Kidney (tissue), 14 donors: ENCODE results near the gene ZNF775. TPM values are rescaled to one million over a fixed set of nuclear protein-coding genes. Genes with fewer than 3 reads are reported as not detected.

ENCODE experiments used
- DNase-seq, 5 donors: peaks; one replicate each; pipeline ENCODE4 v3.0.0-alpha.2; 2013 to 2020
- FAIRE-seq: peaks from 2 replicates; lab custom pipeline; 2012; peaks lifted over from hg19 to GRCh38; lab: Jason Lieb, UNC
- H3K27ac ChIP-seq, 2 donors: one replicate each; pipeline ENCODE4 v1.7.0; 2013; ENCODE audit warnings: low read depth in 2 of 2, low read length in 2 of 2, inconsistent platforms in 1 of 2
- H3K27me3 ChIP-seq: one replicate; pipeline ENCODE4 v1.7.1; 2013; ENCODE audit warnings: low read length, inconsistent platforms; ENCODE audit not compliant: control insufficient read depth, insufficient read depth
- H3K36me3 ChIP-seq, 3 donors: one replicate each; pipeline versions ENCODE4 v1.7.0 to v1.7.1; 2013; ENCODE audit warnings: low read length in 3 of 3, control low read depth in 1 of 3, inconsistent platforms in 1 of 3; ENCODE audit not compliant: insufficient read depth in 3 of 3, control insufficient read depth in 2 of 3
- H3K4me1 ChIP-seq, 3 donors: one replicate each; pipeline versions ENCODE4 v1.7.0 to v1.7.1; 2013; ENCODE audit warnings: low read length in 3 of 3, inconsistent platforms in 1 of 3, low read depth in 1 of 3; ENCODE audit not compliant: control insufficient read depth in 2 of 3, insufficient read depth in 2 of 3
- H3K4me3 ChIP-seq, 3 donors: one replicate each; pipeline versions ENCODE4 v1.7.0 to v1.8.1; 2013; ENCODE audit warnings: low read length in 3 of 3, control low read depth in 1 of 3, inconsistent platforms in 1 of 3
- H3K9ac ChIP-seq, 3 donors: one replicate each; pipeline versions ENCODE4 v1.7.0 to v1.7.1; 2013; ENCODE audit warnings: low read length in 3 of 3, control low read depth in 1 of 3, inconsistent platforms in 1 of 3
- H3K9me3 ChIP-seq, 3 donors: one replicate each; pipeline versions ENCODE4 v1.7.0 to v1.7.1; 2013; ENCODE audit warnings: low read length in 3 of 3, control low read depth in 1 of 3, inconsistent platforms in 1 of 3; ENCODE audit not compliant: control insufficient read depth in 2 of 3, insufficient read depth in 1 of 3
- intact Hi-C: fragments of 100-400 bp; cut with DNase I; formaldehyde crosslinking; loops from one replicate; pipeline ENCODE4 v1.11.1; 2022
- polyA plus RNA-seq: library from polyadenylated mRNA; stranded (reverse); fragments of 350-450 nt; fragmentation: Illumina TruSeq; extraction: RNeasy Lipid Tissue Mini Kit (QIAGEN cat#74804); gene quantifications from one replicate; pipeline ENCODE4 v1.2.3, GENCODE V29; 2014; ENCODE audit warnings: low read depth, low replicate concordance; ENCODE audit not compliant: insufficient read depth
- total RNA-seq: library from RNA; stranded (reverse); fragmentation: NEBNext Ultra II Directional; extraction: Animal tissue kit (Norgen Biotek cat#: 25700); gene quantifications from one replicate; pipeline ENCODE4 v1.2.1, GENCODE V29; 2021
- TF ChIP-seq, protein P1 (sequence below): IDR thresholded peaks from 3 replicates; pipeline ENCODE4 v1.5.1; 2012; ENCODE audit warnings: mild to moderate bottlenecking, moderate library complexity, borderline replicate concordance; ENCODE audit not compliant: insufficient read depth; ENCODE audit errors: extremely low read depth
- donor health status: control.
- donor health status: control.
- donor health status: control.
- donor health status: control.
- donor health status: control.
- donor health status: DM: yes; HTN: yes; CAD: no.
- donor health status: Normal renal cell carcinoma (clear cell type).

ZNF775 gene
- total and polyA plus RNA-seq, 2 donors from 2014 or later = 3.7 to 5.2 TPM

DNA sequence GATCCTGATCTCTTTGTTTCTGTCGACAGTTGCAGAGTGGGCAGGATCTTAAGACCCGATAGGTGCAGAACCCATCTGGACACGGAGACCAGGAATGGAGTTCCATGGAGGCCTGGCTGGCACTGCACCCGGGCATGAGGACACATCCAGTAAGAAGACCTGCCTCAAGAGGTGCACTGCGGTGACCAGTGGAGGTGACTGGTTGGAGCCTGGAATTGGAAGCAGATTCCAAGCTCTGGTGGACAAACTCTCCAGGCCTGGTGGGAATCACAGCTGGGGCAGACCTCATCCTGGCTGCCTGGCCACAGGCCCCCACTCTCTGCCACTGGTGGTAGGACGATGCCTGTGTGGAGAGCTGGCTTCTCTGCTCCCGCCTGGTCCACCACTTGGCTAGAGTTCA lies 31.0 kb downstream of the ZNF775 start:
- Histone ChIP-seq H3K4me1 (peaks cover 5 to 39% (median 28%) of the 10 kb centered on the region in 3 donors), H3K27ac (peak overlapping the region; percentile 18 to 75), H3K36me3 (no peaks in the 10 kb centered on the region), H3K4me3 (no peak overlapping the region), H3K27me3 (no peaks in the 10 kb centered on the region), H3K9me3 (no peaks in the 10 kb centered on the region), H3K9ac (peak overlapping the region in 1 of 3 donors; percentile 51)
- DNase-seq = peak in 1 of 5 donors; percentile 47
- FAIRE-seq = no peak
- TF ChIP-seq, protein P1, sequence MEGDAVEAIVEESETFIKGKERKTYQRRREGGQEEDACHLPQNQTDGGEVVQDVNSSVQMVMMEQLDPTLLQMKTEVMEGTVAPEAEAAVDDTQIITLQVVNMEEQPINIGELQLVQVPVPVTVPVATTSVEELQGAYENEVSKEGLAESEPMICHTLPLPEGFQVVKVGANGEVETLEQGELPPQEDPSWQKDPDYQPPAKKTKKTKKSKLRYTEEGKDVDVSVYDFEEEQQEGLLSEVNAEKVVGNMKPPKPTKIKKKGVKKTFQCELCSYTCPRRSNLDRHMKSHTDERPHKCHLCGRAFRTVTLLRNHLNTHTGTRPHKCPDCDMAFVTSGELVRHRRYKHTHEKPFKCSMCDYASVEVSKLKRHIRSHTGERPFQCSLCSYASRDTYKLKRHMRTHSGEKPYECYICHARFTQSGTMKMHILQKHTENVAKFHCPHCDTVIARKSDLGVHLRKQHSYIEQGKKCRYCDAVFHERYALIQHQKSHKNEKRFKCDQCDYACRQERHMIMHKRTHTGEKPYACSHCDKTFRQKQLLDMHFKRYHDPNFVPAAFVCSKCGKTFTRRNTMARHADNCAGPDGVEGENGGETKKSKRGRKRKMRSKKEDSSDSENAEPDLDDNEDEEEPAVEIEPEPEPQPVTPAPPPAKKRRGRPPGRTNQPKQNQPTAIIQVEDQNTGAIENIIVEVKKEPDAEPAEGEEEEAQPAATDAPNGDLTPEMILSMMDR = no peak
- intact Hi-C loops = no loop called here

DNA sequence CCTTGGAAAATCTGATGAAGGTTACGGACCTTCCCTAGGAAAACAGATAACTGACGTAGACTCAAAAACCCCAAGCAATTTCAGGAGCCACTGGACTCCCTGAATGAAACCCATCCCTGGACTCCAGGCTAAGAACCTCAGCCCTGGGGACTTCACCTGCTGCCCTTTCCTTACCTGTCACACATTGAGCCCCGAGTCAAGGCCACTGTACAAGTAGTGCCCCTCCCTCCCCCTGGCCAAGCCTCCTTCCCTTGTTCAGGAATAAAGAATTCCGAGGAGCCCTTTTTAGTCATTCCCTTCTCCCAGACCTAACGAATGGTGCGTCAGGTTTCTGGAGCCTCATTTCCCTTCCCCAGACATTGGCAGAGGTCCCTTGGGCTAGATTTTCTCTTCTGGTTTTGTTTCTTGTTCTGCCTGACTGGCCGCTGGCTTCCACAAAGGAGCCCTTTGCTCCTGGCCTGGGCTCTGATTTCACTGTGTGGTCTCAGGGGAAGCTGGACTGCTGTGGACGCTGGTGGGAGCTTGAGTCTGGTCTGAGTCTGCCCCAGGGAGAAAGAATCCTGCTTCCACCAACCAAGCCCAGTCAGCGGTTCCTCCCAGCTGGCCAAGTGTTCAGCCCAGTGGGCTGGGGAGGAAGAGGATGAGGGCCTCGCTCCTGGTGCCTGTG lies 31.7 kb downstream of the ZNF775 start:
- DNase-seq (peak; percentile 49 to 85 (median 77)), FAIRE-seq (no peak)
- Histone ChIP-seq H3K4me1 (peaks cover 5 to 37% (median 26%) of the 10 kb centered on the region in 3 donors), H3K4me3 (no peak overlapping the region), H3K27me3 (no peaks in the 10 kb centered on the region), H3K9me3 (no peaks in the 10 kb centered on the region), H3K36me3 (no peaks in the 10 kb centered on the region), H3K27ac (peak overlapping the region; percentile 18 to 75), H3K9ac (peak overlapping the region in 1 of 3 donors; percentile 51)
- TF ChIP-seq, protein P1 = no peak
- intact Hi-C loops = no loop called here

DNA sequence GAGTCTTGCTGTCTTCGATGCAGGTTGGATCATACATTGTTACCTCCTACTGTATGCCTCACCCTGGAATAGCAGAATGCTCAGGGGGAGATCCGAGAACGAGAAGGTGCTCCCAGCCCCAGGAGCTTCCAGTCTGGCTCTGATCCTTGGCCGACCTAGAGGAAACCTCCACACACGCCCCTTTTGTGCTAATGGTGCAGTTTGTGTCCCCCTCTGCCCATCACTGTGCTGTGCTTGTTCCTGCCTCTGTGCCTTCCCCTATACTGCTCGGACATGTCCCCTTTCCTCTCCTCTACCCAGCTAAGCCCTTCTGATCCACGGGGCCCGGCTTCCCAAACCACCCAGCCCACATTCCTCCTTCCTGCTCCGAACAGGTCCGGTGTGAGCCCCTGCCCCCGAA lies 32.5 kb downstream of the ZNF775 start:
- no peak for FAIRE-seq
- Histone ChIP-seq H3K36me3 (no peaks in the 10 kb centered on the region), H3K27ac (no peak overlapping the region), H3K27me3 (no peaks in the 10 kb centered on the region), H3K4me1 (peaks cover under 1 to 29% (median 19%) of the 10 kb centered on the region in 3 donors), H3K4me3 (no peak overlapping the region), H3K9ac (peak overlapping the region in 1 of 3 donors; percentile 51), H3K9me3 (no peaks in the 10 kb centered on the region)
- no peak for DNase-seq
- intact Hi-C loops = no loop called here
- TF ChIP-seq, protein P1 = no peak
